ENCODE data around the gene NADSYN1. TPM values are rescaled to one million over a fixed set of nuclear protein-coding genes. Genes with fewer than 3 reads are reported as not detected.

NADSYN1 gene
- total RNA-seq, 1 donor from 2014 or later = 71.0 TPM

DNA sequence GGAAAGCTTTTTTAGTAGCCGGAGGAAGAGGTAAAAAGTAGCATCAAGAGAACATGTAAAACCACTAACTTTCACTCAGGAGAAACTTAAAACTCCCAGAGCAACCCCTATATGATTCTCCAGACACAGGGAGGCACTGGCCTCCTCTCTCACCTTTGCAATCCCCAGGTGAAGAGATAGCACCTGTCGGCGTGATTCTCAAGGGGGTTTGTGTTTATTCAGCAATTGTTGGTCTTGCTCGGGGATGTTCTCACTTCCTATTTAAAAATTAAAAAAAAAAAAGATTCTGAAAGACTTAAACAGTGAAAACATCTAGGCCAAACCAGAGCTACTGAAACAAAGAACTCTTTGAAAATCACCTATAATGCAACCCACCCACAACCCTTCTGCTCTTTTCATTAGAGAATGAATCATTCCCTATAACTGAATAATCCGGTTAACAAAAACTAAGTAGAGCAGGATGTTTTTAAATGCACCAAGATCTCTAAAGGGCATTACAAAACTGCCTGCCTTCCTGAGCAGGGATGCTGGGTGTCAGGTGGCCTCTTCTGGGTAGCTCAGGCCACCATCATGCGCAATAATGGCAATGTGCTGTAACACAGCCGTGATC lies 29.7 kb upstream of the NADSYN1 start:
- DNase-seq (ENCODE audit: low spot score in 2 of 2, unreplicated experiment in 2 of 2) = no peak
- Mint-ChIP-seq H3K27me3 (ENCODE audit: low read depth) (peaks cover 5% of the 10 kb centered on the region), H3K4me3 (no peak overlapping the region), H3K4me1 (no peaks in the 10 kb centered on the region), H3K9me3 (peaks cover 9% of the 10 kb centered on the region), H3K27ac (no peak overlapping the region), H3K36me3 (no peaks in the 10 kb centered on the region)
- TF ChIP-seq, protein P1, sequence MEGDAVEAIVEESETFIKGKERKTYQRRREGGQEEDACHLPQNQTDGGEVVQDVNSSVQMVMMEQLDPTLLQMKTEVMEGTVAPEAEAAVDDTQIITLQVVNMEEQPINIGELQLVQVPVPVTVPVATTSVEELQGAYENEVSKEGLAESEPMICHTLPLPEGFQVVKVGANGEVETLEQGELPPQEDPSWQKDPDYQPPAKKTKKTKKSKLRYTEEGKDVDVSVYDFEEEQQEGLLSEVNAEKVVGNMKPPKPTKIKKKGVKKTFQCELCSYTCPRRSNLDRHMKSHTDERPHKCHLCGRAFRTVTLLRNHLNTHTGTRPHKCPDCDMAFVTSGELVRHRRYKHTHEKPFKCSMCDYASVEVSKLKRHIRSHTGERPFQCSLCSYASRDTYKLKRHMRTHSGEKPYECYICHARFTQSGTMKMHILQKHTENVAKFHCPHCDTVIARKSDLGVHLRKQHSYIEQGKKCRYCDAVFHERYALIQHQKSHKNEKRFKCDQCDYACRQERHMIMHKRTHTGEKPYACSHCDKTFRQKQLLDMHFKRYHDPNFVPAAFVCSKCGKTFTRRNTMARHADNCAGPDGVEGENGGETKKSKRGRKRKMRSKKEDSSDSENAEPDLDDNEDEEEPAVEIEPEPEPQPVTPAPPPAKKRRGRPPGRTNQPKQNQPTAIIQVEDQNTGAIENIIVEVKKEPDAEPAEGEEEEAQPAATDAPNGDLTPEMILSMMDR (IDR thresholded peaks at IDR 0.05; ENCODE audit: unreplicated experiment) = no peak

DNA sequence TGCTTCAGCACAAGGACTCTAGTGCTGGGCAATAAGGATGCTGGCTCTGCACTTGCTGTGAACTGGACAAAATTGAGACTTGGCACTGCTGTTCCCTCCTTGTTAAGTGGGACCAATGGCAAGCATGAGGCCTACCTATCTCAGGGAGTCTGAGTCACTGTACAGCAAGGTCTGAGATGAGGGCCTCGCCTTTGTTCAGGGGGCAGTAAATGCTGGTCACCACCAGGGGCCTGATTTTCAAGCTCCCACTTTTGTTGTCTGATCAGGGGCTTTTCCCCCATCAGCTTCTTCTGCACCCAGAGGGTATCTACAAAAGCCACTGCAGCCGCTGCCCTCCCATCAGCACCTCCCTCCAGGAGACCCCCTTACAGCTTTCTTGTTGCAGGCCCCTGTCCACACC lies 27.6 kb upstream of the NADSYN1 start:
- no peaks in the 10 kb centered on the region for H3K36me3 Mint-ChIP-seq
- no peak overlapping the region for H3K27ac Mint-ChIP-seq
- H3K9me3 Mint-ChIP-seq = peaks cover 16% of the 10 kb centered on the region
- no peak overlapping the region for H3K4me3 Mint-ChIP-seq
- no peak for DNase-seq (ENCODE audit: low spot score in 2 of 2, unreplicated experiment in 2 of 2)
- H3K27me3 Mint-ChIP-seq (ENCODE audit: low read depth) = peaks cover 5% of the 10 kb centered on the region
- TF ChIP-seq, protein P1 (IDR thresholded peaks at IDR 0.05; ENCODE audit: unreplicated experiment) = no peak
- no peaks in the 10 kb centered on the region for H3K4me1 Mint-ChIP-seq

DNA sequence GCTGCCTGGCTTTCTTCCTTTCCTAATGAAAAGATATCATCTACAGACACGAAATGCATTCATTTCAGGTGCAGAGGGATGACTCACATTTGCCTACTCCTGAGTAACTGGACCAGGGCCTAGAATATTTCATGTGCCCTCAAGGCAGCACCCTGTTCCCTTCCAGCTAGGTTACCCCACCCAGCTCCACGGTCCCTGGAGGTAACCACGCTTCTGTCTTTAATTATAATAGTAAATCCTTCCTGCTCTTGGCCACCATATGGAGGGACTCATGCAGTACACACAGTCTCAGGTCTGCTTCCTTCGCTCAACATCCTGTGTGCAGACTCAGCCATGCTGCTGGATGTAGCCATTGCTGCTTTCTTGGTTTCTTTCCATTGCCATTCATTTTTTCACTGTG lies 27.1 kb upstream of the NADSYN1 start:
- TF ChIP-seq, protein P1 (IDR thresholded peaks at IDR 0.05; ENCODE audit: unreplicated experiment) = no peak
- Mint-ChIP-seq H3K4me3 (no peak overlapping the region), H3K36me3 (no peaks in the 10 kb centered on the region), H3K4me1 (no peaks in the 10 kb centered on the region), H3K27me3 (ENCODE audit: low read depth) (peaks cover 5% of the 10 kb centered on the region), H3K27ac (no peak overlapping the region), H3K9me3 (peaks cover 16% of the 10 kb centered on the region)
- no peak for DNase-seq (ENCODE audit: low spot score in 2 of 2, unreplicated experiment in 2 of 2)

DNA sequence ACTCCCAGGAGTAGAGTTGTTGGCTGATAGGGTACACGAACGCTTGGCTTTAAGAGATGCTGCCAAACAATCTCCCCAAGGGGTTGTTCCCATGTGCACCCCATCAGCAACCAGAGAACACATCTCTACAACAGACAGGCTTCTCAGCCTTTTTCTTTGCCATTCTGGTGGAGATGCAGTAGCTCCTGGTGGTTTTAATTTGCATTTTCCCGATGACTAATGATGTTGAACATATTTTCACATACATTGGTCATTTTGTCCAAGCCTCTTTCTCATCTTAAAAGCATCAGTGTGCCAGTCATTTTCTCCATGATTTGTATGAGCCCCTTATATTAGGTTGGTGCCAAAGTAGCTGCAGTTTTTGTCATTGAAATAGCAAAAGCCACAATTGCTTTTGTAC lies 26.6 kb upstream of the NADSYN1 start:
- Mint-ChIP-seq H3K4me1 (no peaks in the 10 kb centered on the region), H3K4me3 (no peak overlapping the region)
- TF ChIP-seq, protein P1 (IDR thresholded peaks at IDR 0.05; ENCODE audit: unreplicated experiment) = no peak

DNA sequence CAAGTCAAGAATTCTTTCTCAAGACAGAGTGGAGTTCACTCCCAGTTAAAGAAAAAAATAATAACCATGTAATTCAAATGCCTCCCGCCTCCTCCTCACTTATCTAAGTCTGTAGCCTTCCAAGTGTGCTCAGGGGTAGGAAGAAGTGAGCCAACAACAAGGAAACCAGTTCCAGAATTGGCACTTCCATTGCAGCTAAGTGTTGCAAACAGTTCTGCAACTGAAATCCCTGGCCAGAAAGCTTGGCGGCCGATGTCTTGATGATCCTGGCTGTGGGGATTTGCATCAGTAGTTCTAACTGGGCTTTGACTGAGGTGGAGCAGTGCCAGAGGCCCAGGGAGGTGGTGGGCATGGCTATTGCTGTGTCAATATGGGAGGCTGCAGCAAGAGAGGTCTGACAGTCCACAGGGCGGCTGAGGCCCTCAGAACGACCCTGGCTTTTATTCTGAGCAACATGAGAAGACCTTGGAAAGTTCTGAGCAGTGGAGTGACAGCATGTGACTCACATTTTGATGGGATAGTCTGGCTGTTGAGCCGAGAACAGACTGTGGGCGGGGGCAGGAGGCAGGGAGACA lies 24.1 kb upstream of the NADSYN1 start:
- Mint-ChIP-seq H3K36me3 (no peaks in the 10 kb centered on the region), H3K4me3 (no peak overlapping the region), H3K9me3 (peaks cover 16% of the 10 kb centered on the region), H3K27ac (no peak overlapping the region), H3K27me3 (ENCODE audit: low read depth) (peaks cover under 1% of the 10 kb centered on the region), H3K4me1 (peaks cover 2% of the 10 kb centered on the region)
- DNase-seq (ENCODE audit: low spot score in 2 of 2, unreplicated experiment in 2 of 2) = no peak
- TF ChIP-seq, protein P1 (IDR thresholded peaks at IDR 0.05; ENCODE audit: unreplicated experiment) = no peak

More for the DNA sequence above, 26.6 kb upstream of the NADSYN1 start:
- H3K36me3 Mint-ChIP-seq = no peaks in the 10 kb centered on the region
- peaks cover 5% of the 10 kb centered on the region for H3K27me3 Mint-ChIP-seq (ENCODE audit: low read depth)
- no peak for DNase-seq (ENCODE audit: low spot score in 2 of 2, unreplicated experiment in 2 of 2)
- peaks cover 16% of the 10 kb centered on the region for H3K9me3 Mint-ChIP-seq
- H3K27ac Mint-ChIP-seq = no peak overlapping the region
